Measurements from ENCODE around the gene FAM3D.
"Not testable (repeated sequence)": the region's sequence is repeated elsewhere in the genome, so short reads cannot be mapped to it uniquely, and the experiment has no call there.

The FAM3D gene

DNA sequence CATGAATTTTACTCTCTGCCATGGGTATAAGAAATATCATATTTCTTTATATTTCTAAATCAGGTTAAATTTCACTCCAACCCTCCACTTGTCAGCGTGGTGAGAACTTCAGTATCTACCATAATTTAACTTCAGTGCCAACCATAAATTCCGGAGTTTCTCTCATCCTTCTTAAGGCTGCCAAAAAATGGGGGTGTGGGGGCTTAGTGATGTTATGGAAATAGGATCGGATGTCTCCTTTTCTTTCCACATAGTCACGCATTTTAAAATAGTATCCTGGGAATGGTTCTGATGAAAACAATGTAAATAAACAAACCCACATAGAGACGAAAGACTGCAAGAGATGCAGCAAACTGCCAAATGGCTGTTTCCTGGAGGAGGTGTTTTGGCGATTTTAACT lies 12.9 kb upstream of the FAM3D start:
- no peak for DNase-seq (ENCODE audit: low read depth, low spot score)
- no peaks in the 10 kb centered on the region for H3K9me3 ChIP-seq (ENCODE audit: low read depth, low read length)
- no peaks in the 10 kb centered on the region for H3K36me3 ChIP-seq (ENCODE audit: insufficient read depth, low read length)
- no peak overlapping the region for H3K4me3 ChIP-seq
- H3K27ac ChIP-seq = no peak overlapping the region
- H3K9ac ChIP-seq (ENCODE audit: insufficient read length) = no peak overlapping the region
- no peak for TF ChIP-seq POLR2AphosphoS5 (IDR thresholded peaks at IDR 0.05; ENCODE audit: borderline replicate concordance, low read depth, low read length)
- TF ChIP-seq FOXP2 (optimal IDR thresholded peaks at IDR 0.05; ENCODE audit: control extremely low read depth, extremely low read length, insufficient read depth) = no peak
- no peak for TF ChIP-seq EZH2 (IDR thresholded peaks at IDR 0.05)

DNA sequence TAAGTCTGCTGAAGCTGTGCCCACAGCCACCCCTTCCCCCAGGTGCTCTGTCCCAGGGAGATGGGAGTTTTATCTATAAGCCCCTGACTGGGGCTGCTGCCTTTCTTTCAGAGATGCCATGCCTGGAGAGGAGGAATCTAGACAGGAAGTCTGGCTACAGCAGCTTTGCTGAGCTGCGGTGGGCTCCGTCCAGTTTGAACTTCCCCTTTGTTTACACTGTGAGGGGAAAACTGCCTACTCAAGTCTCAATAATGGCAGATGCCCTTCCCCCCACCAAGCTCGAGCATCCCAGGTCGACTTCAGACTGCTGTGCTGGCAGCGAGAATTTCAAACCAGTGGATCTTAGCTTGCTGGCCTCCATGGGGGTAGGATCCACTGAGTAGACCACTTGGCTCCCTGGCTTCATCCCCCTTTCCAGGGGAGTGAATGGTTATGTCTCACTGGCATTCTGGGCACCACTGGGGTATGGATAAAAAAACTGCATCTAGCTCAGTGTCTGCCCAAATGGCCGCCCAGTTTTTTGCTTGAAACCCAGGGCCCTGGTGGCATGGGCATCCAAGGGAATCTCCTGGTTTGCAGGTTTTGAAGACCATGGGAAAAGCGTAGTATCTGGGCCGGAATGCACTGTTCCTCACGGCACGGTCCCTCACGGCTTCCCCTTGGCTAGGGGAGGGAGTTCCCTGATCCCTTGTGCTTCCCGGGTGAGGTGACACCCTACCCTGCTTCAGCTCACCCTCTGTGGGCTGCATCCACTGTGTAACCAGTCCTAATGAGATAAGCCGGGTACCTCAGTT lies 11.8 kb upstream of the FAM3D start:
- H3K27ac ChIP-seq; DNase-seq (ENCODE audit: low read depth, low spot score); H3K9me3 ChIP-seq (ENCODE audit: low read depth, low read length); H3K9ac ChIP-seq (ENCODE audit: insufficient read length); H3K4me3 ChIP-seq; H3K36me3 ChIP-seq (ENCODE audit: insufficient read depth, low read length): not testable (repeated sequence)

GRCh38 chr3:58672880-58673279 lies 6.3 kb upstream of the FAM3D start:
- H3K4me3 ChIP-seq = no peak overlapping the region
- DNase-seq (ENCODE audit: low read depth, low spot score) = no peak
- no peaks in the 10 kb centered on the region for H3K36me3 ChIP-seq (ENCODE audit: insufficient read depth, low read length)
- H3K9me3 ChIP-seq (ENCODE audit: low read depth, low read length) = no peaks in the 10 kb centered on the region
- no peak overlapping the region for H3K9ac ChIP-seq (ENCODE audit: insufficient read length)
- no peak overlapping the region for H3K27ac ChIP-seq
- no peak for TF ChIP-seq FOXP2 (optimal IDR thresholded peaks at IDR 0.05; ENCODE audit: control extremely low read depth, extremely low read length, insufficient read depth)
- no peak for TF ChIP-seq POLR2AphosphoS5 (IDR thresholded peaks at IDR 0.05; ENCODE audit: borderline replicate concordance, low read depth, low read length)
- TF ChIP-seq EZH2 (IDR thresholded peaks at IDR 0.05) = no peak

DNA sequence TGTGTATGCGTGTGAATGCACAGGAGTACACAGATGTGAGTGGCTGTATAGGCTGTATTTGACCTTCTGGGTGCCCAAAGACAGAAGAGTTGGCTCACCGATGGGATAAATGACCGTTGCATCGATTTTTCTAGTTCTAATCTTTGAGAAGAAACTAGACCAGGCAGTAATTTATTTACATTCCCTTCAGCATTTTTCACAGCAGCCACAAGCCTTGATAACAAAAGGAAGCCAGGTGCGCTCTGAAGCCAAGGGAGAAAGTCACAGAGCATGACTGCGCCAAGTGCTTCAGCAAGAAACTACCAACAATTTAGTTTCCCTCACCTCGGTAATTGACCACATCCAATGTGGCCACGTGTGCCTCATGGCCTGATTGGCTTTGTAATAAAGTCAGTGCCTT lies 5.9 kb upstream of the FAM3D start:
- Histone ChIP-seq H3K4me3 (no peak overlapping the region), H3K9ac (ENCODE audit: insufficient read length) (no peak overlapping the region), H3K9me3 (ENCODE audit: low read depth, low read length) (no peaks in the 10 kb centered on the region), H3K27ac (no peak overlapping the region), H3K36me3 (ENCODE audit: insufficient read depth, low read length) (no peaks in the 10 kb centered on the region)
- no peak for DNase-seq (ENCODE audit: low read depth, low spot score)
- TF ChIP-seq FOXP2 (optimal IDR thresholded peaks at IDR 0.05; ENCODE audit: control extremely low read depth, extremely low read length, insufficient read depth) (no peak), POLR2AphosphoS5 (IDR thresholded peaks at IDR 0.05; ENCODE audit: borderline replicate concordance, low read depth, low read length) (no peak)

DNA sequence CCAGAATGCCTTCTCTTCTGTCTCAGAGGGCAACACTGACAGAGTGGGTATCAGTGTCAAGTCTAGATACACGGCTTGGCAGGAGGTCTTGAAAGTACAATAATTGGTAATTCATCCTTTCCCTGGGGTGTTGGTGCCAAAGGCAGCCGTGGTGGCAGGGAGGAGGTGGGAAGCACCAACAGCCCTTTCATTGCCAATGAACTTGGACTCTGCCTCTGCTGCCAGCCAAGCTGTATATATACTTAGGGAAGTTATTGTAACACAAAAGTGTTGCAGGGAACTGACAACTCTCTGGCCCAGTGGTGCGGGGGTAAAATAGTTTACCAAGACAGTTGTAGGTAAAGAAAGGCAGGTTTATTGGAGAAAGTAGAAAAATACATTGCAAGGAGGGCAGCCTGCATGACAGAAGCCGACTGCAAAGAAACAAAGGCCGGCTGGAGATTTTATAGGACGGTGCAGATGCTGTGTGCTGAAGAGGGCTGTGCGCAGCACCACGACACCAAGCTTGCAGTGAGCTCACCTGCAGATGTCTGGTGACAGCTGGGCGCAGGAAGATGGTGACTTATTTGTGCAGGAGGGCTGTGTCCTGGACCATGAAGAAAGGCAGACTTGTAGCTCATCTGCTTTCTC lies 4.0 kb upstream of the FAM3D start:
- H3K4me3 ChIP-seq = no peak overlapping the region
- no peak overlapping the region for H3K27ac ChIP-seq
- H3K36me3 ChIP-seq (ENCODE audit: insufficient read depth, low read length) = no peaks in the 10 kb centered on the region
- DNase-seq (ENCODE audit: low read depth, low spot score) = no peak
- TF ChIP-seq POLR2AphosphoS5 (IDR thresholded peaks at IDR 0.05; ENCODE audit: borderline replicate concordance, low read depth, low read length) = no peak
- no peak for TF ChIP-seq FOXP2 (optimal IDR thresholded peaks at IDR 0.05; ENCODE audit: control extremely low read depth, extremely low read length, insufficient read depth)
- TF ChIP-seq EZH2 (IDR thresholded peaks at IDR 0.05) = no peak
- no peak overlapping the region for H3K9ac ChIP-seq (ENCODE audit: insufficient read length)
- no peaks in the 10 kb centered on the region for H3K9me3 ChIP-seq (ENCODE audit: low read depth, low read length)

DNA sequence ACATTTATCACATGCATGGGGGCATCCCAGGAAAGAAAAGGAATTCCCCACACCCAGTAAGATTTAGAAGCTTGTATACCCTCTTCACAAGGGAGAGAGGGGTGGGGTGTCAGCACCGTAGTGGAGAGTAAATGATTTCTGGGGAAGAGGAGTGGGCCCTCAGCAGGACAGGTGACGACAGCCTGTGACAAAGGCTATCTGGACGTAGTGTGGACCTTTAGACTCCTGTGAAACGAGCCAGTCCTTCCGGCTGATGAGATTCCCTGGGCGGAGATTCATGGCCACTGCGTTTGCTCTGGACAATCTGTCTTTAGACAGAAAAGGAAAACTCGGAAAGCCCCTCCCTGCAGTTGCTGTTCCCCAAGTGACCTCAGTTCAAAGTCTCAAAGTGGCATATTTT lies 1.7 kb upstream of the FAM3D start:
- no peak for DNase-seq (ENCODE audit: low read depth, low spot score)
- Histone ChIP-seq H3K27ac (no peak overlapping the region), H3K36me3 (ENCODE audit: insufficient read depth, low read length) (no peaks in the 10 kb centered on the region), H3K9me3 (ENCODE audit: low read depth, low read length) (no peaks in the 10 kb centered on the region), H3K9ac (ENCODE audit: insufficient read length) (no peak overlapping the region), H3K4me3 (no peak overlapping the region)
- TF ChIP-seq EZH2 (IDR thresholded peaks at IDR 0.05) (no peak), POLR2AphosphoS5 (IDR thresholded peaks at IDR 0.05; ENCODE audit: borderline replicate concordance, low read depth, low read length) (no peak), FOXP2 (optimal IDR thresholded peaks at IDR 0.05; ENCODE audit: control extremely low read depth, extremely low read length, insufficient read depth) (no peak)

DNA sequence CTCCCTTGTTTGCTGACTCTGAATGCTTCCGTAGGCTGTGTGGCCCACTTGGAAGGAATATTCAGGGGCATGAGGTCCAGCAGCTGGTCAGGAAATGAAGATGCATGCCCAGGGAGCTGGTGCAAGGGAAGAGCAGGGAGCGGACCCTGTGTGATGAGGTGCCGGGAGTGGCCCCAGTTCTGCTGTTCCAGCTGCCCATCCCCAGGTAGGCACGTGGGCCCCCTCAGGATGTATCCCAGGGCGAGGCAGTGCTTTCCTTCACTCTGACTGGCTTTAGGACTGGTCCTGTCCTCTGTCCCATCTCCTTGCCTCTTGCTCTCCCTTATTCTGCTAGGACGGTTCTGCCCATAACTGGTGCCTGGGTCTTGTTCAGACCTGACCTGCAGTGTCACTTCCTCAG lies 1.1 kb upstream of the FAM3D start:
- Histone ChIP-seq H3K9ac (ENCODE audit: insufficient read length) (no peak overlapping the region), H3K4me3 (no peak overlapping the region), H3K27ac (no peak overlapping the region), H3K9me3 (ENCODE audit: low read depth, low read length) (no peaks in the 10 kb centered on the region), H3K36me3 (ENCODE audit: insufficient read depth, low read length) (no peaks in the 10 kb centered on the region)
- TF ChIP-seq EZH2 (IDR thresholded peaks at IDR 0.05) (no peak), POLR2AphosphoS5 (IDR thresholded peaks at IDR 0.05; ENCODE audit: borderline replicate concordance, low read depth, low read length) (no peak), FOXP2 (optimal IDR thresholded peaks at IDR 0.05; ENCODE audit: control extremely low read depth, extremely low read length, insufficient read depth) (no peak)
- DNase-seq (ENCODE audit: low read depth, low spot score) = no peak

DNA sequence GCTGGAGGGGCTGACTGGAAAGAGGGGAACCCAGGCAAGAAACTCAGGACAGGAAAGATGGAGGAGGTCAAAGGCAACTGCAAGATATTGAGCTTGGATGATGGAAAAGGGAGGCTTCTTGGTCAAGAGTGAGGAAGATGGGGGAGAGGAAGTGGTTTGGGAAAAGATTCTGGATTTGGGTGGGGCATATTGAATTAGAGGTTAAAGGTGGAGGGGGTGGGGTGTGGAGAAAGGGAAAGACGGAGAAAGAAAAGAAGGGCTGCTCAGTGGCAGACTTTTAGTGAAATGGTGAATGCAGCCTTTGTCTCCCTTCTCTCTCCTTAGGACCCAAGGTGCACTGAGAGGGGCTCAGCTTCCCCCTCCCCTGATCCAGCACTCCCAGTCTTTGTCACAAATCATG lies 655 bp upstream of the FAM3D start:
- Histone ChIP-seq H3K36me3 (ENCODE audit: insufficient read depth, low read length) (no peaks in the 10 kb centered on the region), H3K27ac (no peak overlapping the region), H3K4me3 (no peak overlapping the region), H3K9me3 (ENCODE audit: low read depth, low read length) (no peaks in the 10 kb centered on the region), H3K9ac (ENCODE audit: insufficient read length) (no peak overlapping the region)
- DNase-seq (ENCODE audit: low read depth, low spot score) = no peak
- no peak for TF ChIP-seq EZH2 (IDR thresholded peaks at IDR 0.05)

DNA sequence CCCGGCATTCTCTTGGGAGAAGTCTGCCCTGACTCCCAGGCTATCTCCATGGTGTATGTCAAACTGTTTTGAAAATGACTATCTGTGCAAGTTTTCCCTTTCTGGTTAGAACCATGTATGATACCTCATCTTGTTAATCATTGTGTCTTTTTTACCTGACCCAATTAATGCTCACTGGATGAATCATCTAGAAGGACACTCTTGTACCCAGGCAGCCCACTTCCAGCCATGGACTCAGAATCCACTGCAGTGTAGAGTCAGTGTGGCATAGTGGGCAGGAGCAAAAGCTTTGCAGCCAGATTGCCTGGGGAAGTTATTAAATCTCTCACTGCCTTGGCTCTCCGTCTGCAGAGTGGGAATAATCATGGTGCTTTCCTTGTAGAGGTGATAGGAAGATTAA lies 1.2 kb downstream of the FAM3D start:
- no peak overlapping the region for H3K4me3 ChIP-seq
- no peak overlapping the region for H3K9ac ChIP-seq (ENCODE audit: insufficient read length)
- no peak for DNase-seq (ENCODE audit: low read depth, low spot score)
- TF ChIP-seq EZH2 (IDR thresholded peaks at IDR 0.05) (no peak), FOXP2 (optimal IDR thresholded peaks at IDR 0.05; ENCODE audit: control extremely low read depth, extremely low read length, insufficient read depth) (no peak)
- no peak overlapping the region for H3K27ac ChIP-seq
- no peaks in the 10 kb centered on the region for H3K9me3 ChIP-seq (ENCODE audit: low read depth, low read length)
- H3K36me3 ChIP-seq (ENCODE audit: insufficient read depth, low read length) = no peaks in the 10 kb centered on the region

All from SK-N-MC (cell line).